Fibroblast of the conjunctiva (primary cell): ENCODE results near the gene WDFY2.
"Not testable (repeated sequence)": the region's sequence is repeated elsewhere in the genome, so short reads cannot be mapped to it uniquely, and the experiment has no call there.

Source experiments
- DNase-seq: peaks from one replicate; pipeline ENCODE4 v3.0.0-alpha.2; 2010; ENCODE audit warnings: low read depth

WDFY2 gene

GRCh38 chr13:51583875-51584730 lies at the start of gene WDFY2:
Gene WDFY2 (plus strand): TSS chr13:51584462. CDS start chr13:51584688, 226 bp downstream.
- peak; percentile 100 for DNase-seq

- no peak for DNase-seq
Measured at GRCh38 chr13:51538591-51539179, 45.6 kb upstream of the WDFY2 start.

DNA sequence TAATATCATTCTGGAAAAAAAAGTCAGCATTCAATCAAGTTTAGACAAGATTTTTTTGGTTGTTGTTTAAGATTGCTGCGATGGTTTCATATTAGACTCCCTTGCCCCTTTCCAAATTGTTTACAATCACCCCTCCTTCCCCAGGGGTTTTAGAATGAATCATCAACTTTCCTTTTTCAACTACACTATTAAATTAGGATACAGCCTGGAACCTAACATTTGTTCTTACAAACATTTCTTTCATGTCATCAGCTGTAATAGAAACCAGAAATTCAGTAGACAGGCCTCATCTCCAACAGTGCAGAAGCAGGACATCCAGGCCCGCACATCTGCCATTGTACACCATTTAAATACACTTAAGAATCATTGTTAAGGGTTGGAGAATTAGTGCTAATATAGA lies 44.4 kb upstream of the WDFY2 start:
- DNase-seq = peak; percentile 59

GRCh38 chr13:51541037-51541436 lies 43.2 kb upstream of the WDFY2 start:
- no peak for DNase-seq

DNA sequence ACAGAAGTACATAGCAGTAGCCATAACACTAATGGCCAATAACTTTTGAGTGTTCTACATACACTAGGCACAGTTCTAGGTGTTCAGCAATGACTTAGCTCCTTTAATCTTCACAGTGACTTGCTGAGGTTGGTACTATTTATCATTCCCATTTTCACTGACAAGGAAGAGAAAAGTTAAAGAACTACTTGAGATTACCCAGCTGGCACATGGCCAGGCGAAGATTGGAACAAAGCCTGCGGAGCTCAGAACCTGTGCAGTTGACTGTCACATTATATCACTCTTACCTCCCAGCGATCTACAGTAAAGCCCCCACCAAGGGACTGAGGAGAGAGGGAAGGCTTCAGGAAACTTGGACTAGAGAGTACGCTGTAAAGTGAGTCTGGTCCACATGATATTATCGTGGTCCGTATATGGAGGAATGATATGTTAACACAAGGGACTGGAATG lies 42.4 kb upstream of the WDFY2 start:
- no peak for DNase-seq

GRCh38 chr13:51542346-51543242 lies 41.7 kb upstream of the WDFY2 start:
- no peak for DNase-seq

DNA sequence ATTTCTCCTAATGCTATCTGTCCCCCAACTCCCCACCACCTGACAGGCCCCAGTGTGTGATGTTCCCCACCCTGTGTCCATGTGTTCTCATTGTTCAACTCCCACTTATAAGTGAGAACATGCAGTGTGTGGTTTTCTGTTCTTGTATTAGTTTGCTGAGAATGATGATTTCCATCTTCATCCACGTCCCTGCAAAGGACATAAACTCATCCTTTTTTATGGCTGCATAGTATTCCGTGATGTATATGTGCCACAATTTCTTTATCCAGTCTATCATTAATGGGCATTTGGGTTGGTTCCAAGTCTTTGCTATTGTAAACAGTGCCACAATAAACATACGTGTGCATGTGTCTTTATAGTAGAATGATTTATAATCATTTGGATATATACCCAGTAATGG lies 38.8 kb upstream of the WDFY2 start:
- DNase-seq = not testable (repeated sequence)

GRCh38 chr13:51547425-51548176 lies 36.7 kb upstream of the WDFY2 start:
- DNase-seq = no peak

DNA sequence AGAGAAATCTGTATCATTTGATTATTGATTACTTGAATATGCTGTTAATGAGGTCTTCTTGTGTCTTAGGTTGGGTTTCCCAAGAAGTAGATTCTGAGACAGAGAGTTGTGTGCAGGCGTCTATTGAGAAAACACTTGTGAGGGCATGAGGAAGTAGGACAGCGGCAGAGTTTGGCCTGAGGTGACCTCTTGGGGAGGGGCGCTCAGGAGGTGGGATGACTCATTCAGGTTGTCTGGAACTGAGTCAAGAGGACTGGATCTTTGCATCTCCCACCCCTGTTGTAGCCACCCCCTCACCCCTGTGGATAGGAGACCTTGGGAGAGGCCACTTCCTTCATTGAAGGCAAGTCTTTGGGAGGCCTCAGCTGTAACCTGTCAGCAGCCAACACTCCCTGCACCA lies 35.2 kb upstream of the WDFY2 start:
- no peak for DNase-seq

DNA sequence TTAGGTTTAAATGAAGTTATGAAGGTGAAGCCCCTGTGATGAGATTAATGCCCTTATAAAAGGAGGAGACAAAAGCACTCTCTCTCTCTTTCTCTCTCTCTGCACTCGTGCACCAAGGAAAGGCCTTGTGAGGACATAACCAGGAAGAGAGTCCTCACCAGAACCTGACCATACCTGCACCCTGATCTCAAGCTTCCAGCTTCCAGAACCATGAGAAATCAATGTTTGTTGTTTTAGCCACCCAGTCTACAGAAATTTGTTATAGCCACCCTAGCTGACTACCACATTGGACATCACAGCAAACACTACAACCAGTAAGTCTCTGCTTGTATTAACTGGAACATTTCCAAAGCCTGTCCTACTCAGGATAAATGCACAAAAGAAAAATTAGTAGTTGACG lies 34.7 kb upstream of the WDFY2 start:
- no peak for DNase-seq

GRCh38 chr13:51550151-51550550 lies 34.1 kb upstream of the WDFY2 start:
- no peak for DNase-seq

- no peak for DNase-seq
Measured at GRCh38 chr13:51551416-51551815, 32.8 kb upstream of the WDFY2 start.

DNA sequence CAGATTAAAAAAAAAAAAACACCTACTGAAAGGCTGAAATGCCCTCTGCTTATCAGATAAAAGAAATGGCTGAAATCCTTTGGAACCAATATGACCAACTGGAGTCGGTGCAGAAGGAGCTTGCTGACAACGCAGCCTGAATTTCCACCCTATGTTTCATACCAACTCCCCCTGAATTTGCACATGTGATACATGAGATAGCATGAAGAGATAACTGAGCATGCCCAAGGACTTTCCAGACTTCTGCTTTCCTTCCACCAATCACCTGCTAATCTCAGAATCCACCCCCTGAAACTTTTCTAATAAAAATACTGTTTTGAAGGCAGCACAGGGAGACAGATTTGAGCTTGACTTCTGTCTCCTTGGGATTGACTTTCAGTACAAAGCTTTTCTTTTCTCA lies 32.2 kb upstream of the WDFY2 start:
- no peak for DNase-seq

DNA sequence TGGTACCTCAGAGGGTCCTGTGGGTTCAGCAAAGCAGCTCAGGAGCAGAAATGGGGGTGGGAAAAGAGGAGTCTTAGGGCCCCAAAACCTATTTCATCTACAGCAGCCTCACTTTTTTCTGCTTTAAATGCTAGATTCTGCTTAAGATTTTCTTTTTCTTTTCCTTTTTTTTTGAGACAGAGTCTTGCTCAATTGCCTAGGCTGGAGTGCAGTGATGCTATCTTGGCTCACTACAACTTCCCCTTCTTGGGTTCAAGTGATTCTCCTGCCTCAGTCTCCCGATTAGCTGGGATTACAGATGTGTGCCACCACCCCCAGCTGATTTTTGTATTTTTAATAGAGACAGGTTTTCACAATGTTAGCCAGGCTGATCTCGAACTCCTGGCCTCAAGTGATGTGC lies 30.7 kb upstream of the WDFY2 start:
- DNase-seq = no peak

- DNase-seq = no peak
Measured at GRCh38 chr13:51556740-51557139, 27.5 kb upstream of the WDFY2 start.

GRCh38 chr13:51557438-51557837 lies 26.8 kb upstream of the WDFY2 start:
- no peak for DNase-seq

DNA sequence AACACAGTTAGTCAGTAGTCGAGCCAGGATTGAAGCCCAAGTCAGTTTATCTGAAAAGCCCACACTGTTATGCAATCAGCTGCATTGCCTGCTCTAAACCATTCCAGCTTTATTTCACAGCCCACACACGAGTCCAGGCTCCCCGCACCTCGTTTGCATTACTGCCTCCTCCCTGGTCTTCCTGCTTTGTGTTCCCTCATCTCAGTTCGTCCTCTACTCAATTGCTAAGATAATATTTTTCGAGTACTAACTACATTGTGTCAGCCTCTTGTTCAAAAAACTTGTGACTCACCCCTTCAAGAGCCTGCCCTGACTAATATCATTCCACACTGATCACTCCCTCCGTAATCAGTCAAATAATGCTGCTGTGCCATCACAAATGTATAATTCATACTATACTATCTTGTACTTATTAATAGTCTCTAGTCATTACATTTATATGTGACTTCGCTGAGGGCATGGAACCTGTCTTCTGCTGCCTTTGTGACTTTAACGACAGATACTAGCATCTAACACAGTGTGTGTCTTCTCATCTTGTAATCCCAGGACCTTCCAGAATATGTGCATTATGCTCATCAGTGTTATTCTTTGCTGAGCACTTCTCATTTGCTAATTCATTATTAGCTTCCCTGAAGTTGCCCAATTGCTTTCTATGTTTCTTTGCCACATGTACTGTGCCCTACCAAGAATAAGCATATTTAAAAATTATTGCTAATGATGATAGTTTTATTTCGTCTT lies 26.2 kb upstream of the WDFY2 start:
- DNase-seq = peak; percentile 37

- DNase-seq = no peak
Measured at GRCh38 chr13:51559946-51560735, 24.1 kb upstream of the WDFY2 start.

DNA sequence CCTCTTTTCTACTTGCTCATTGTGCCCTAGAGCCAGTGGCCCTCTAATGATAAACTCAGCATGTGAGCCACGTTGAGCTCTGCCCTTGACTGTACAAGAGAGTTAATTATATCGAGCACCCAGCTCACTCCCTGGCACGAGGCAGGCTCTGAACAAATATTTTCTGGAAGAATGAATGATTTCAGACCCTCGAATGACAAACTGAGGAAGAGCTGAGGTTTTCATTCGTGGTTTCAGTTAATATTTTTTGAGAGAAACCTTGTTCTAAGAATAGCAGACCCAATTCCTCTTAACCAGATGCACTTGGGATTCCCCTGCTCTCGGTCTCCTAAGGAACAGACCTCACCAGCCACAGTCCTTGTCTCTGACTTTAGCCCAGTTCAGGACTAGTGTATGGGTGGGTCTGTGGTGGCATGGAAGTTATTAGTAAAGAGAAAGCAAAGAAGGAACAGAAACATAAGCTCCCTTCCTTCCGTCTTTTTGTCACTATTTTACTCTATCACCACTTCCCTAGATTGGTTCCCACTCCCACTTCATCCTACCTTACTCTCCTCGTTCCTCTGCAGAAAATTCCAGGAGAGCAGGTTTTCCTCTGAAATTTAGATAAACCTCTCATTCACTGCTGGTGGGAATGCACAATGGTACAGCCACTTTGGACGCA lies 22.1 kb upstream of the WDFY2 start:
- no peak for DNase-seq

DNA sequence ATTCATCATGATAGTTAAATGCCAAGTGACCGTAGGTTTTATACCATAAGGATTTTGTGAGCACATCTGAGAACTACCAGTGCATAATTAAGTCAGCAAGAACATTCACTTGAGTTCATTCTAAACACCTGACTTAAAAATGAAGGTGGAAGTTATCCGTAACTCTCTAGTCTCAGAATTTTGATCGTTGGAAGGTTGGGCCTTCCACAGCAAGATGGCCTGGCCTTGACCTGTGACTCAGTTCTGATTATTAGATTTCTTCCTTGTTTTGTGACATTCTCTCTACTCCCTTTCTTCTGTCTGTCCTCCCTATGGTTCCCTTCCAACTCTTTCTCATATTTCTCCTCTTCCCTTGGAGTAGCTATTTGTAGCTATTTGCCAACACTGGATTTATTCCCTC lies 20.0 kb upstream of the WDFY2 start:
- DNase-seq = no peak
